GM21515 (cell line): ENCODE measurements around the gene FLT3.
"Not testable (repeated sequence)": the region's sequence is repeated elsewhere in the genome, so short reads cannot be mapped to it uniquely, and the experiment has no call there.

Experiments
- ATAC-seq: cut with Tn5 transposase; IDR thresholded peaks from one replicate; pipeline ENCODE4 v1.9.1; 2021; ENCODE audit not compliant: unreplicated experiment

The FLT3 gene

DNA sequence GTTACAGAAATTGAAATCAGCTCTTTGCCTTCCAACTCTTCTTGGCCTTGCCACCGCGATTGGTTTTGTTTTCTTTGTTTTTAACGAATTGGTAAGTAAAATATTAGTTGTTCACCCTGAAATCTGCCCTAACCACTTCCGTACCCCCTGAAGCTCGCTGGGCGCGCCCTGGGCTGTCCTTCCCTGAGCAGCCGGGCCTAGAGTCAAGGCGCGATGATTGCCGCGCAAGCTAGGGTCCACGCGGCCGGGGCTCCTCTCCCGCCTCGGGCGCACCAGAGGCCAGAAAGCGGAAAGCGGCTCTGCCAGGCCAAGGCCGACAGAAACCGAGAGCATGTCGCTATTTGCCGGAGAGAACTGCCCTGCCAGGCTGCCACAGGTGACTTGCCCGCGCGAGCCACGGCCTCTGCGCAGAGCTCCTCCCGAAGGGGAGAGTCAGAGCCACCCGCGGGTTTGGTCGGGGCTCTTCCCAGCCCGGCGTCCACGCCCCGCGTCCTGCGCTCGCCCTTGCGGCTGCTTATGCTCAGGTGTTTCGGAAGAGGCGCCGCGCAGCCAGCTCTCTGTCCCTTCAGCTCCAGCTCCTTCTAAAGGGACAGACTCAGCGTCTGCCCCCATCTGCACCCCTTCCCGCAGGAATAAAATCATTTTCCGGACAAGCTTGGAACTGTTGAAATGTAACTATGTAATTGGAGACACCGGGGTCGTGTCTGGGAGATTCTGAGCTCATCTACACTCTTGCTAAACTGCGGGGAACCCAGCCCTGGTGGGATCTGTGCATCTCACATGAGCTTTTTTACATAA is 124.6 kb downstream of the FLT3 start:
- ATAC-seq, result no peak

DNA sequence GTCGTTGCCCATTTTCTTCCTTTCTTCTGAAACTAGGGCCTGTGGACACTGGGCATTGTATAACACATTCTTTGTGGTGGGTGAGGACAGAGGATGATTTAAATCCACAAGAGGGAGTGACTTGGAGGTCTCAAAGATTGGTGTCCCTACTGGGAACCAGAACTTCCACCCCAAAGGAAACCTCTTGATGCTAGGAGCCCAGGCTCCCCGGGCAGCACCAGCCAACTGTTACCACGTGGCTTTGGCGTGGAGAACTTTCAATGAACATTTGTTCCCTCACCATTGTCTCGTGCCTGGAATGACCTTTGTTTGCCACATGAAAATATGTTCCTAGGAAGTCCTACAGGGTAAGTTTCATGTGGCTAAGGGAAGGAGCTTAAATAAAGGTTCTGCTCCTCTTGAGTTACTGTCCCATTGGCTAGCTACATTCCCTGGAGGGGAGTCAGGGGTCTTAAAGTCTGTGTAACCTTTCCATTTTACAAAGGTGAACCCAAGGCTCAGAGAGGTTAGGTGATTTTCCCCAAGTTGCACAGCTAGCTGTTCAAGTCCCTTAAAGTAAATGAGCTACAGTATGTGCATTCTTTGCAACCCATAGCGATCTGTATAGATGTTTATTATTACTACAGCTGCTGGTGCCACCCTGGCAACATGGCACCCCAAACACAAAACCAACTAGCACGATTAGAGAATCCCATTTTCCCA is 126.3 kb downstream of the FLT3 start:
- ATAC-seq, result no peak

DNA sequence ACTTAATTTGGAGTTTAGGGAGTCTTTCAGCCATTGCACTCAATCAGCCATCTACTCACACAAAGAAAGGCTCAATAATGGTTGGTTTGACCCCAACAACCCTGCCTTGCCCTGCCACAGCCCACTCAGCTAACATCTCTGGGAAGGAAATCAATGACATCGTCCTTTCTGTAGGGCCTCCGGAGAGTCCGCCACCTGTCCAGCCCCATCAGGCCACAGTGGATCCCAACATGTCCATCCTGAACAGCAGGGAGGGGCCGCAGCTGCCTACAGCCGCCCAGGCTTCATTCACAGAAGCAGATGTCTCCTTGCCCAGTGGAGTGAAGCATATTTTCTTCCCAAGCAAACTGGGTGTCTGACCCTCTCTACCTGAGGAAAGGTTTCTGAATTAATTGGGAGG is 127.1 kb downstream of the FLT3 start:
- ATAC-seq, result no peak

DNA sequence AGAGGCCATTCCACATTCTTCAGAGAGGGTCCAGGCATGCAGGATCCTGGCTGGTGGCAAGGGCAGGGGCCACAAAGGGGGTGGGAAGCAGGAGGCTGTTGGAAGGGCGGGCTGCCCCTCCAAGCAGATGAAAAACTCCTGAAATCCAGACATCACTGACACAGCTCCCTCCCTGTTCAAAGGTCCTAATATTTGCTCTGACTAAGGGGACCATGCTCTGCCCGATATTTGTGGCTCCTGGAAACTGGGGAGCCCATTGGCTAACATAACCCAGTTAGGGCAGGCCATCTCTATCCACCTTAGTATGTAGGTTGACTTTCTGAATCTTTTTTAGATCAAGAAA is 127.9 kb downstream of the FLT3 start:
- no peak for ATAC-seq

DNA sequence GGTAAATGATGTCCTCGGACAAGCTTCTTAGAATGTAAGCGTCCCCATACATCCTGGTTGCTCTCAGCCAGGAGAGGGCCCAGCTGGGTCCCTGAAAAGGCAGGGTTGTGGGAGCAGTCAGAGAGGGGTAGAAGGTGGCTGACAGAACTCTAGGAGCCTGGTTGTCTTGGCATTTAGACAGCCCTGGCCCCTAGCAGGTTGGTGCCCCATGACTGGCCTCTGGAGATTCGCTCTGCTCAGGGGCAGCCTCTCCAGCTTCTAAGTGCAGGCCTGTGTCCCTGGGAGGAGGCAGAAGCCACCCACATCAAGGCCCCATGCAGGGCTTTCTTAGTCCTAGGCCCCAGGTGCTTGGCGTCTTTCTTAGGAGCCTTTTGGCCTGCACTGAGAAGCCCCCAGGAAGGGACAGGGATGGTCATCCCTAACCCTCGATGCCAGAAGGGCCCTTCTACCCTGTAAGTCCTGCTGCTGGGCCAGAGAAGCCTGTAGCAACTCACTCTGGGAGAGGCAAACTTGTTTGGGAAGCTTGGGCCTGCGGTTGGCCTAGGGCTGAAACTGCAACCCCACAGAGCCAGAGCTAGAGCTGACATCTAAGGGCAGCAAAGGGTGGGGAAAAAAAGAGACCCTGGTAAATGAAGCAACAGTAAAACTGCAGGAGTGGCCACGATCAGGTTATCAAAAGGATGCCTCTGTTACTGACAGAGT is 128.4 kb downstream of the FLT3 start:
- no peak for ATAC-seq

DNA sequence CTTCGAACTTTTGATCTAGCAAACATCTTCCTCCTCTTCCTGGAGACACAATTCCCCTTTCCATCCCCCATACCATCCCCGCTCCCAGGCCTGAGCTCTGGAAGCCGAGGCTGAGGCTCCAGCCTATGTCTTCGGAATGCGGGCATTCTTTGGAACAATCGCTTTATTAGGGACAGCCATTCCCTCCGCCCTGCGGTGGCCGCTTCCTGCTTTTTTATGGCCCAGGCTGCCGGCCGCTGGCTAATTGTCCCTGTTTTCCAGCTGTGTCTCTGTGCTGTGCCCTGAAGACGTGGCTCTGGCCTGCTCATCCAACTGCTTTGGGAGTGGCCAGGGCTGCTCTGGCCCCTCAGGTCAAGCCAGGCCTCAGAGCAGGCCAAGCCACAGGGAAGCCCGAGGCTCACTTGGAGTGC is 129.1 kb downstream of the FLT3 start:
- no peak for ATAC-seq

DNA sequence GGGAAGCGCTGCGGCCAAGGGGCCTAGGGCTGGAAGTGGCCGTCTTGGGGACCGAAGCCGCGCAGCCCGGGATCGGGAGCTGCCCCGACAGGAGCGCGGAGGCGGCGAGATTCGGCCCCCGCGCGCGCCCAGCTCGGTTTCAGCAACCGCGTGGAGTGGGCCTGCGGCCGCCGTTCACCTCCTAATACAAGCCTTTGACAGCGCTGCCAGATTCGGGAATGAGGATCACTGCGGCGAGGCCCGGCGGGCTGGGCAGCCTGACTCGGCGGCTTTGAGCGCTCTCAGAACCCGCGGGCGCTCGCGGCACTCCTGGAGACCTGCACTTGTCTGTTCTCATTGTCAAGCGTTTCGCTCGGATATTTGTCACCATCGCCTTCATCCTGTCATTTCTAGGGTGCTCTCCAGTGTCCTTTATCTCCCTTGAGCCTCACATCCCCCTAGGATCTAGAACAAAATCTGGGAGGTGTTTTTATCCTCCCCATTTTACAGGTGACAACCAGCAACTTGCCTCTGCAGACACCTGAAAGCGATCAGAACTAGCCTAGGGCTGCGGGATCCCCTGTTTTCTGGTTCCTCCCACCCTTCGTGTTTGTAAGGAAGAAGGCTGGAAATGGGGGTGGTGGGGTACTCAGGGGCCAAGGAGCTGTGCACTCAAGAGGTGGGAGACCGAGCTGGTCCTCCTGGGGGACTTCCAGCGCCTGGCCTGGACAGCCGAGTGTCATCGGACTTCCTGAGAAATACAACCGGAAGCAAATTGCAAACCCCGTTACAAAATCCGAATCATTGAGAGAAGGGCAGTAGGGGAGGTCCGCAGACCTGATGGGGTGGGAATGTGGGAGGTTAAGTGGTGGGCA is 129.8 kb downstream of the FLT3 start:
- ATAC-seq, result no peak

DNA sequence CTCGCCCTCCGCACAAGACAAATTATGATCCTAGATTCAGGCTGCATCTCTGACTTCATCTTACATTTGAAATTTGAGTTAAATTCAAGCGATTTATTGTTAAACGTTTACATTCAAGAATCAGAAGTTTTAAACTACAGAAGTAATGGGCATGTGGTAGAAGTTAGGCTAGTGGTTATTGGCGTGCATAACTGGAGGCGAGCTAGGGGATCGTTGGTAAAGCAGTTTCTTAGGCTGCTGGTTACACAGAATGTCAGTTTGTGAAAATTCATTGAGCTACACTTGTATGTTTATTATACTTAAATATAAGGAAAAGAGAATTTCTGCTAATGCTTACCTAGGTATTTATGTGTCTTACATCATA is 130.5 kb downstream of the FLT3 start:
- ATAC-seq, result no peak

DNA sequence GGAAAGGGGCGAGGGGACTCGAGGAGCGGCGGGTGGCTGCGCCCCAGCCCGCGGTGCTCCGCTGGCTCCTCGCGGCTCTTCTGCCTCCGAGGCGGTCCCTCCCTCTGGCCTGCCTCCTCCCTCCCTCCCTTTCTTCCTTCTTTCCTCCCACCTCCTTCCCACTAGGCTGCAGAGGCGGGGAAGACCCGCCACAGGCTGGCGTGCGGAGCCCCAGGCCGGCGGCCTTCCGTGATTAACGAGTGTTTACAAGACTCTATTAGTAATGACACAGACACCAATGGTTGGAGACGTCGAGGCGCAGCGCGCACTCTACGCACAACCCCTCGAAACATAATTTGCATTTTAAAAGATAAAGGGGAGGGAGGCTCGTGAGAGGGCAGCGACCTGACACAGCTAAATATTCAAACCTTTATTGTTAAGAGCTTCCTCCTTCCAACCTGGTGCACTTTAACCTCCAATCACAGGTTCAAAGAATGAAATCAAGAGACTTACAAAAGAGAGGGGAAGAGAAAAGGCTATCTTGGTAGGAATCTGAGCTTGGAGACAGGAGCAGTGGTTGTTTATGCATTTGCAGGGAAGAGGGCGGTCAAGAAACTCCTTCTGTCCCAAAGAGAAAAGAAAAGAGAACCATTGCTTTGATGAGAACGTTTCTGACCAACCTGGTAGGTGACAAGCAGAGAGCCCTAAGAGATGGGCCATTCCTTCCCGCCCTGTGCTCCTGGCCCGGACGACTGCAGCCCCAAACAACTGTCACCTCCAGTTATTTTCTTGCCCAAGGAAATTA is 131.1 kb downstream of the FLT3 start, which contains the start of gene CDX2:
Gene CDX2 (minus strand): TSS at position 234 of the 784 bp plus-strand sequence. CDS start 309 bp downstream, outside the sequence.
- no peak for ATAC-seq

DNA sequence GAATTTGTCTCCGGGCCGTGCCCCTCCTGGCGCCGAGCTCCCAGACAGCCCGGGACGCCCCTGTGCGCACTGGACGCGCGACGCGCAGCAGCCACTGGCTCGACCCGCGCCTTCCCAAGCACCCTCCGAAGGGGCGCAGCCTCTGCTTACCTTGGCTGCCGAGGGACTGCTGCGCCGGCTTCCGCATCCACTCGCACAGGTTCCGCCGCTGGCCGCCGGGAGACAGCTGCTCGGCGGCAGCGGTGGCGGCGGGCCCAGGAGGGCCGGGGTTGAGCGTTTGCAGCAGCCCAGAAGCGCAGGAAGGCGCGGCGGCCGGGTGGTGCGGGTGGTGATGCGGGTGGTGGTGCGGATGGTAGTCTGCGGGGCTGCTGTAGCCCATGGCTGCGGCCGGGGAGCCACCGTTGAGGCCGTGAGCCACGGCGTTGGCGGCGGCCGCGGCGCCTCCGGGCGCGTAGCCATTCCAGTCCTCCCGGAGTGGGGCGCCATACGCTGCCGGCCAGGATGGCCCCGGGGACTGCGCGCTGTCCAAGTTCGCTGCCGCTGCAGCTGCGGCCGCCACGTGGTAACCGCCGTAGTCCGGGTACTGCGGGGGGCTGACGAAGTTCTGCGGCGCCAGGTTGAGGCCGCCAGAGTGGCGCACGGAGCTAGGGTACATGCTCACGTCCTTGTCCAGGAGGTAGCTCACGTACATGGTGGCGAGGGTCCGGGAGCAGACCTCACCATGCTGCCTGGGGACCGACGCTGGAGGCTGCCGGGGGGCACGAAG is 131.9 kb downstream of the FLT3 start:
- no peak for ATAC-seq

DNA sequence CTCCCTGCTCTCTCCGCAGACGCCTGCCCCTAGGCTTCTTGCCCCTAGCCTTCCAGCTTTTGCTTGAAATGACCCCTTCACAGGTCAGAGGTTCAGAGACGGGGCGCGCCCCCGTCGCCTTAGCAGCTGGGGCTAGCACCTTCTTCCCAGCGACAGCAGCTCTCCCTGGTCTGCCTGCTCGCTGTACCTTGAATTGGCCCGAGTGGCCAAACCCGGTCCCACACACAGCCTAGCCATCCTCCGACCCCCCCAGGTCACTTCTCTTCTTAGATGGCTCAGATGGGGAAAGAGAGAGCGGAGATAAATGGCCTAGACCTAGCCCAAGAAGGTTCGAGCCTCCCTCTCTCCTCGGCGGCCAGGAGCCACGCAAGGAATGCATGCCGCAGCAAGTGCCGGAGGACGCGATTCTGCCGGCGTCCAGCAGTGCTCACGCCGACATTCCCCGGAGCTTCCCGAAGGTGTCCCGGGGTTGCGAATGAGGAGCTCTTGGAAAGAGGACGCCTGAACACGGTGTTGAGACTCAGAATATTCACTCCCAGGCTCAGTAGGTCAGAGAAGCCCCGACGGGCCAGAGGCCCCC is 132.6 kb downstream of the FLT3 start:
- no peak for ATAC-seq

DNA sequence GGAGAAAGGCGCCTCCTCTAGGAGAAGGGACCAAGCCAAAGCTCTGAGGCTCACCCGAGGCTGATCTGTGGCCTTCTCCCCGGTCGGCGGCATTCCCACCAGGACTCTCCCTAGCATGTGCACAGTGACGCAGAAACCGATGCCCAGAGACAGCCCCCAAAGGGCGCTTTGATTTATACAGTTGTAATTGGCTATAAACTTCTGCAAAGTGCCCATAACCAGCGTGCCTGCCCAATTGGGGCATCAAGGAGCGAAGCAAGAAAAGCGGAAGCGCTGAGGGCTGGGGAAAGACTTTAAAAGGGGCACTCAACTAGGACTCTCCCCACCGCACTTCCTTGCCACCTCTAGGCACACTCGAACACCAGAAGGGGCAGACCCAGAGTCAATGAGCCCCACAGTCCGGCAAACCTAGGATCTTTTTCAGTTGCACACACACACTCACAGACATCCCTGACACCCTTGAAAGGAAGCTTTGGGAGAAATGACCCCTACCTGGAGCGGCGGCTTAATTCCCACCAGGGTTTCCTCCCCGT is 133.1 kb downstream of the FLT3 start:
- ATAC-seq, result no peak

DNA sequence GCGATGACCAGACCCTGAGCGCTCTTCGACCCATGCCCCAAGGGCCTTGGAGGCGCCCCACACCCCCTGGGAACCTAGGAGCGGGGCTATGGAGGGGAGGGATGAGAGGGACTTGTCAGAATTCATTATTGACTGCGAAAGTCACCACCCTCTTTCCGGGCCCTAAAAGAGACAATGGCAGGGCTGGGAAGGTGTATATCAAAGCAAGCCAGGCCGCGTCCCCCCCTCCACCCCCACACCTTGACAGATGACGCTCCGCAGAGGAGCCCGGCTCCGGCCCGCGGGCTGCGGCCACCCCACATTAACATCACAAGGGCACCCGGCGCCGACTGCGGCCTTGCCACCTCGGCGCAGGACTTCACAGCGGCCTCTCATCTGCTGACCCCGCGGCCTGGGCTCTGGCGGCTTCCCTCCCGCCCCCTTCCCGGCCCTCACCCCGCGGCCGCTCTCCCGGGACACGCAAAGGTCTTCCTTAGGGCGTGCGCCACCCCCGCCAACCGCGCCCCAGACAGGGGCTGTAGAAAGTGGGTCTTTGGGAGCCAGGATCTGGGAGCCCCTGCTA is 133.7 kb downstream of the FLT3 start:
- ATAC-seq, result no peak

DNA sequence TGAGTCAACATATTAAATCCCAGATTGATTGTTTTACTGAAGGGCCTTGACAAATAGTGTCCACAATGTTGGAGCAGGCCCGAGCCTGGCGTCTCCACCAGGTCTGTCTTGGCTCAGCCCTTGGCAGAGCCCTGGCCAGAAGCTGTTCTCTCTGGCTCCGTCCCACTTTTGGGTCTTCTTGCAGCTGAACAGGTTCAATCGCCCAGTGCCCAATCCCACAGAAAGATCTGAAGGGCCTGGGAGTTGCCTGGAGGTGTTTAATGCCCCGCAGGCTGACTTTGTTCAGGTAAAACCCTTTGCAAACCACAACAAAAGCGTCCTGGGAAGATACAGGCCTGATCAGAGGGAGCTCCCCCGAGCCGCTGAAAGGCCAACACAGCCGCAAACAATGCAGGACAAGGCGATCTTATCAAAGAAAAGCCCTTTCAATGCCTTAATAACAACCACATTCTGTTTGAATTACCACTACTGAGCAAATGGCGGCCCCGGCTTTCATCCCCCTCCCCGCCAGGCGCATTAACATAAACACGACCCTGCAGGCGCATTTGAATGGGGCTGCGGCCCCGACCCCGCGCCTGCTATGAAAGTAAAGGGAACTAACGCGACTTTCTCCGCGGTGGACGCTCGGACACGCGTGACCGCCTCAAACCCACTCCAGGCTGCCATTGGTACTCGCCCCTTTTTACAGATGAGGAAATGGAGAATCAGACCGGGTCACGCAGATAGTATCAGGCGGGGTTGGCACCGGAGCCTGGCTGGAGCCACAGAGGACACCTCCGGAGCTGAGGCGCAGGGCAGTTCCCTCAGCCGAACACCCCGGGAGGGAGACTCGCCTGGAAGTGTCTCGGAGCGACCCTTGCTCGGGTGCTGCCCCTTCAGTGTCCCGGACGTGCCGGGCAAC is 134.4 kb downstream of the FLT3 start:
- ATAC-seq, result no peak

DNA sequence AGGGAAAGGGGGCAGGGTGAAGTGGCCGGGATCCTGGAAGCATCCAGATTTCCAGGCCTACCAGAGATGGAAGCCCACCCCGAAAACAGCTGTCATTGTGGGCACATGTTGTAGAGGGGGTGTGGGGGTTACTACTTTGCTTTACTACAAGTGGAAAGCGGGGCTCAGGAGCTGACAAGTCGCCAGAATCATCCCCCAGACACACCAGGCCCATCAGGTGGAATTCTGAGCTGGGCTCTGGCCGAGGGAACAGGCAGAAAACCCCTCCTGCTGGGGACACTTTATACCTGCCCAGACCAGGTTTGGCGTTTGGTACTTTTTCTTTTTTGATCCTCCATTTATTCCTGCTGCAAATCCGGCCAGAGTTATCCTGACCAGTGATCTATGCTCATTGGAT is 135.0 kb downstream of the FLT3 start:
- no peak for ATAC-seq

DNA sequence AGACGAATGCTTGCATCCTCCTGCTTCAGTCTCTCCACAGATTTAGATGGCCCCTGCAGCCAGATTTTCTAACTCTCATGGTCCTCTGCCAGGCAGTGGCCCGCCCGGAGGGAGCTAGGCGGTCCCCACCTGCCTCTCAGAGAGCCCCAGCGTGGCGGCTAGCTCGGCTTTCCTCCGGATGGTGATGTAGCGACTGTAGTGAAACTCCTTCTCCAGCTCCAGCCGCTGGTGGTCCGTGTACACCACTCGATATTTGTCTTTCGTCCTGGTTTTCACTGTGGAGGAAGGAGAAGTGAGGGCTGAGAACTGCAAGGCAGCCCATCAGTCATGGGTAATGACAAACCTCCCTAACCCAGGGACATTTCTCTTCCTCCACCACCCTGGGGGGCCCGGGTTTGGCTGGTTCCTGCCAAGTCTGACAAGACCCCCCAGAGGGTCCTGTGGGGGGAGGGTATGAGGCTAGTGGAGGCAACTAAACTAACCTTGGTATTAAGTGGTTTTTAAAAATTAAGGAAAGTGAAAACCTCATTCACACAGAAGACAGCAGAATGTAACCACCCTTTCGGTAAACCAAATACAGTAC is 135.5 kb downstream of the FLT3 start:
- no peak for ATAC-seq

DNA sequence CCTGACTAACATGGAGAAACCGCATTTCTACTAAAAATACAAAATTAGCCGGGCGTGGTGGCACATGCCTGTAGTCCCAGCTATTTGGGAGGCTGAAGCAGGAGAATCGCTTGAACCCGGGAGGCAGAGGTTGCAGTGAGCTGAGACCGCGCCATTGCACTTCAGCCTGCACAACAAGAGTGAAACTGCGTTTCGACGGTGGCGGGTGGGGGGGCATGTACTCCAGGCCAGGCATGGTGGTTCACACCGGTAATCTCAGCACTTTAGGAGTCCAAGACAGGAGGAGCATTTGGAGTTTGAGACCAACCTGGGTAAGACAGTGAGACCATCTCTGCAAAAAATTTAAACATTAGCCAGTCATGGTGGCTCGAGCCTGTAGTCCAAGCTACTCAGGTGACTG is 136.2 kb downstream of the FLT3 start:
- ATAC-seq, result not testable (repeated sequence)
